Breast epithelium (tissue), 4 donors: ENCODE measurements around the gene FAM20C. TPM values are rescaled to one million over a fixed set of nuclear protein-coding genes. Genes with fewer than 3 reads are reported as not detected.

Experiments
- DNase-seq, 2 donors: peaks; one replicate each; pipeline ENCODE4 v3.0.0-alpha.2; 2019; ENCODE audit warnings: low spot score in 2 of 2
- H3K27ac ChIP-seq, 2 donors: fragments of 200-600 bp; sonication (generic) in 1 of 2; one replicate each; pipeline ENCODE4 v1.5.1; 2016 to 2019; ENCODE audit warnings: mild to moderate bottlenecking in 1 of 2
- H3K27me3 ChIP-seq, 2 donors: fragments of 200-600 bp; sonication (generic) in 1 of 2; one replicate each; pipeline versions ENCODE4 v1.5.1 to v1.6.0; 2017 to 2019; ENCODE audit warnings: control low read depth in 1 of 2, mild to moderate bottlenecking in 1 of 2
- H3K36me3 ChIP-seq: fragments of 200-600 bp; one replicate; pipeline ENCODE4 v1.5.1; 2019
- H3K4me1 ChIP-seq, 2 donors: fragments of 200-600 bp; sonication (generic); one replicate each; pipeline ENCODE4 v1.5.1; 2016 to 2019; ENCODE audit warnings: control low read depth in 1 of 2
- H3K4me3 ChIP-seq, 3 donors: fragments of 200-600 bp; sonication (generic); 1 replicate in 2 of 3; 2 replicates in 1 of 3; pipeline ENCODE4 v1.5.1; 2016 to 2019; ENCODE audit warnings: mild to moderate bottlenecking in 3 of 3, moderate library complexity in 2 of 3
- H3K9me3 ChIP-seq, 2 donors: fragments of 200-600 bp; sonication (generic) in 1 of 2; one replicate each; pipeline ENCODE4 v1.5.1; 2016 to 2019; ENCODE audit warnings: control low read depth in 1 of 2
- CTCF ChIP-seq, 3 donors: fragments of 450-650 bp; IDR thresholded peaks; one replicate each; pipeline ENCODE4 v1.5.1; 2016 to 2017; ENCODE audit warnings: antibody characterized with exemption in 3 of 3, mild to moderate bottlenecking in 3 of 3, moderate library complexity in 3 of 3
- POLR2A ChIP-seq: fragments of 450-650 bp; IDR thresholded peaks from one replicate; pipeline ENCODE4 v1.6.1; 2016; ENCODE audit warnings: antibody characterized with exemption, mild to moderate bottlenecking, moderate library complexity
- POLR2AphosphoS5 ChIP-seq, 3 donors: sonication (generic); formaldehyde crosslinking; IDR thresholded peaks; one replicate each; pipeline ENCODE4 v1.6.1; 2017; ENCODE audit warnings: antibody characterized with exemption in 3 of 3
- intact Hi-C: fragments of 100-400 bp; cut with DNase I; formaldehyde crosslinking; loops from one replicate; pipeline ENCODE4 v1.15.1; 2023; ENCODE audit warnings: low total_unique reads
- total RNA-seq, 3 donors: library from RNA; depleted of rRNA; stranded (reverse); fragments of >200 nt; gene quantifications; one replicate each; pipeline ENCODE4 v1.1.0, GENCODE V29; 2016

FAM20C gene
- total RNA-seq, 3 donors from 2014 or later, result 30.7 to 73.7 (median 71.0) TPM

- H3K27me3 ChIP-seq, result no peaks in the 10 kb centered on the region
- no peak for TF ChIP-seq POLR2AphosphoS5 (IDR thresholded peaks at IDR 0.05)
- TF ChIP-seq CTCF (IDR thresholded peaks at IDR 0.05), result no peak
- TF ChIP-seq POLR2A, result no peak
- H3K27ac ChIP-seq, result no peak overlapping the region
- no peak overlapping the region for H3K4me3 ChIP-seq
- H3K9me3 ChIP-seq, result no peaks in the 10 kb centered on the region
- H3K36me3 ChIP-seq, result peaks cover 26% of the 10 kb centered on the region
- intact Hi-C loops, result no loop called here
- no peak for DNase-seq
- no peaks in the 10 kb centered on the region for H3K4me1 ChIP-seq
Measured at GRCh38 chr7:255038-255435, 62.7 kb downstream of the FAM20C start.

GRCh38 chr7:255721-256361 is 63.5 kb downstream of the FAM20C start:
- Histone ChIP-seq H3K36me3 (peaks cover 34% of the 10 kb centered on the region), H3K9me3 (peaks cover 0 to 5% of the 10 kb centered on the region in 2 donors), H3K4me3 (no peak overlapping the region), H3K27ac (no peak overlapping the region), H3K27me3 (no peaks in the 10 kb centered on the region), H3K4me1 (no peaks in the 10 kb centered on the region)
- TF ChIP-seq CTCF (IDR thresholded peaks at IDR 0.05), result no peak
- TF ChIP-seq POLR2A, result no peak
- no peak for TF ChIP-seq POLR2AphosphoS5 (IDR thresholded peaks at IDR 0.05)
- intact Hi-C loops, result no loop called here
- DNase-seq, result no peak

GRCh38 chr7:256461-256940 is 64.1 kb downstream of the FAM20C start:
- no peak overlapping the region for H3K4me3 ChIP-seq
- H3K36me3 ChIP-seq, result peaks cover 37% of the 10 kb centered on the region
- no peaks in the 10 kb centered on the region for H3K27me3 ChIP-seq

GRCh38 chr7:256981-257646 is 64.7 kb downstream of the FAM20C start:
- Histone ChIP-seq H3K36me3 (peaks cover 37% of the 10 kb centered on the region), H3K4me1 (no peaks in the 10 kb centered on the region), H3K9me3 (peaks cover 0 to 10% of the 10 kb centered on the region in 2 donors), H3K27me3 (no peaks in the 10 kb centered on the region), H3K27ac (no peak overlapping the region), H3K4me3 (no peak overlapping the region)
- TF ChIP-seq CTCF (IDR thresholded peaks at IDR 0.05), result no peak
- no peak for TF ChIP-seq POLR2A
- TF ChIP-seq POLR2AphosphoS5 (IDR thresholded peaks at IDR 0.05), result no peak
- DNase-seq, result no peak
- intact Hi-C loops, result no loop called here

More at GRCh38 chr7:256461-256940, 64.1 kb downstream of the FAM20C start:
- H3K27ac ChIP-seq, result no peak overlapping the region
- no peaks in the 10 kb centered on the region for H3K4me1 ChIP-seq
- no peak for TF ChIP-seq POLR2A
- no peak for TF ChIP-seq POLR2AphosphoS5 (IDR thresholded peaks at IDR 0.05)
- no peak for TF ChIP-seq CTCF (IDR thresholded peaks at IDR 0.05)
- H3K9me3 ChIP-seq, result peaks cover 0 to 10% of the 10 kb centered on the region in 2 donors
- intact Hi-C loops, result no loop called here
- no peak for DNase-seq

GRCh38 chr7:257647-257992 is 65.2 kb downstream of the FAM20C start:
- H3K36me3 ChIP-seq, result peaks cover 37% of the 10 kb centered on the region
- DNase-seq, result no peak
- intact Hi-C loops, result no loop called here

More at GRCh38 chr7:257647-257992, 65.2 kb downstream of the FAM20C start:
- no peak overlapping the region for H3K27ac ChIP-seq
- no peak overlapping the region for H3K4me3 ChIP-seq
- no peaks in the 10 kb centered on the region for H3K4me1 ChIP-seq
- TF ChIP-seq POLR2A (no peak), CTCF (IDR thresholded peaks at IDR 0.05) (no peak), POLR2AphosphoS5 (IDR thresholded peaks at IDR 0.05) (no peak)
- no peaks in the 10 kb centered on the region for H3K27me3 ChIP-seq
- H3K9me3 ChIP-seq, result peaks cover under 1 to 10% of the 10 kb centered on the region in 2 donors
